AG10803 (cell line): ENCODE measurements around the gene RABEP1.

Source experiments
- DNase-seq: peaks from one replicate; pipeline ENCODE4 v3.0.0; 2010; ENCODE audit warnings: low read depth
- H3K4me3 ChIP-seq: 2 replicates; pipeline ENCODE4 v1.5.1; 2011; ENCODE audit warnings: mild to moderate bottlenecking, low read length, control low read depth
- TF ChIP-seq, protein P1 (sequence below): conservative IDR thresholded peaks from 2 replicates; pipeline ENCODE4 v1.5.1; 2011; ENCODE audit warnings: mild to moderate bottlenecking, low read length, control low read depth, inconsistent platforms

RABEP1 gene

DNA sequence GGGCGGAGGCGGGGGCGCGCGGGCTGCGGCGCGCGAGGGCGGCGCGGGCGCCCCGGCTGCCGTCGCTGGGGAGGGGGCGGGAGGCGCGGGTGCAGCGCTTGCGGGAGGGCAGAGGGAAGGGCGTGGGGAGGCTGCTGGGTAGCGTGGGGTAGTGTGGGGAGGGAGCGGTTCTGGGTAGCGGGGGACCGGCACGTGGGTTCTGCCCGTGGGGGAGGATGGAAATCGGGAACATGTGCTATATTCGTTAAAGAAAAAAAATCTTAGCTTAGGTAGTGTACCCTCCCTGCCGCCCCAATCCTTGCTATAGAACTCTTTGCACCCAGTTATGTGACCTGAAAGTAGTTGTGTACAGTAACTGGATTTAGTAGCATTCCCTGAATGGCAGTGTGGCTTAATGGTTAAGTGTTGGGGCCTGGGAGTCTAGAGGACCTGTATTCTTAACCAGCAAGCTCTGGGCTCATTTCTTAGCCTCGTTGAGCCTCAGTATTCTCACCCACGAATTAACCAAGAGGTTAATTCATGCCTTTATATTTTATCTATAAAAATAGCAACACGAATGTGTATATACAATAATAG lies 646 bp downstream of the RABEP1 start:
- peak overlapping the region; percentile 79 for H3K4me3 ChIP-seq
- TF ChIP-seq, protein P1, sequence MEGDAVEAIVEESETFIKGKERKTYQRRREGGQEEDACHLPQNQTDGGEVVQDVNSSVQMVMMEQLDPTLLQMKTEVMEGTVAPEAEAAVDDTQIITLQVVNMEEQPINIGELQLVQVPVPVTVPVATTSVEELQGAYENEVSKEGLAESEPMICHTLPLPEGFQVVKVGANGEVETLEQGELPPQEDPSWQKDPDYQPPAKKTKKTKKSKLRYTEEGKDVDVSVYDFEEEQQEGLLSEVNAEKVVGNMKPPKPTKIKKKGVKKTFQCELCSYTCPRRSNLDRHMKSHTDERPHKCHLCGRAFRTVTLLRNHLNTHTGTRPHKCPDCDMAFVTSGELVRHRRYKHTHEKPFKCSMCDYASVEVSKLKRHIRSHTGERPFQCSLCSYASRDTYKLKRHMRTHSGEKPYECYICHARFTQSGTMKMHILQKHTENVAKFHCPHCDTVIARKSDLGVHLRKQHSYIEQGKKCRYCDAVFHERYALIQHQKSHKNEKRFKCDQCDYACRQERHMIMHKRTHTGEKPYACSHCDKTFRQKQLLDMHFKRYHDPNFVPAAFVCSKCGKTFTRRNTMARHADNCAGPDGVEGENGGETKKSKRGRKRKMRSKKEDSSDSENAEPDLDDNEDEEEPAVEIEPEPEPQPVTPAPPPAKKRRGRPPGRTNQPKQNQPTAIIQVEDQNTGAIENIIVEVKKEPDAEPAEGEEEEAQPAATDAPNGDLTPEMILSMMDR, result no peak
- no peak for DNase-seq

DNA sequence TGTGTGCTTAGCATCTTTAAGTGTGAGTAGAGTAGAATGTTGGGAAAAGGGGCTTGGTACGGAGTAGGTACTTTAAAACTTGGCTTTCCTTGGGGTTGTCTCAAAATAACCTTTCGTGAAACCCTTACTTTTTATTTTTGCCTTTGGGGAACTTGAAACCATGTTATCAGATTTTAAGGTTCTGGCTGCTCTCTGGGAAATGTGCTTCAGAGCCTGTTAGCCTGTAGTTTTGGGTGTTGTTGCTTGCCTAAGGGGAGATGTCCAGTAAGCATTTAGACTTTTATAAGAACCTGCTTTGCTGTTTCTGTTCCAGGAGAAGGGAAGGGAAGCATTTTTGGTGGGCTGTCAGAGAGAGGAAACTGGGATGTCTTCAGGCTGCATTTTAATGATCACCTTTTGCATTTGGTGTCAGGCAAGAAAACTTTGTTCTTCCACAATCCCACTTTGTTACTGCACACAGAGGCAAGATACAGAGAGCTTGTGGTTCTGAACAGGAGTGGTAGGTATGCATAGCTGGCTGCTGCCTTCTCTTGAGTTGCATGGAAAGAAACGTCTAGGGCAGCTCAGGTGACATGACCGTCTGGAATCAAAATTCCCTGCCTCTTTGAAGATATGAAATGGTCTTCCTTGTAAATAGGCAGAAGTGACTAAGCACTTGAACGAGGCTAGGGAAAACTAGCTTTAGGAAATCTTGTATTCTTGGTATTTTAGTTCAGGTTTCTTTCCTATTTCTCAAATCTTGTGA lies 1.7 kb downstream of the RABEP1 start:
- no peak for DNase-seq
- TF ChIP-seq, protein P1, result no peak
- peak overlapping the region; percentile 79 for H3K4me3 ChIP-seq

DNA sequence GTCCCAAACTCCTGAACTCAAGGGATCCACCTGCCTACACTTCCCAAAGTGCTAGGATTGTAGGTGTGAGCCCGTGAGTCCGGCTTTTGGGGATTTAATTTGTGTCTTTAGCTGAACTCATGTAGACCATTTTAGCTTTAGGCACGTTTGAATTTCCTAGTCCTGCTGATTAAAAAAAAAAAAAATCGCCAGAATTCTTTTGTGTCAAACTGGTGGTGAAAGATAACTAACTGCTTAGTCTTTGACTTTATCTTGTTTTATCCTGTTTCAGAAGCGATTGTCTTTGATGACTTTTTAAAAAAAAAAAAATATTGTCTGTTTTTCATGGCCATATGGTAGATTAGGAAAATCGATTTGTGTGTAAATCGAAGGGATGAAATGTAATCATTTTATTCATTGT lies 2.6 kb downstream of the RABEP1 start:
- TF ChIP-seq, protein P1, result no peak
- H3K4me3 ChIP-seq, result no peak overlapping the region
- DNase-seq, result no peak

DNA sequence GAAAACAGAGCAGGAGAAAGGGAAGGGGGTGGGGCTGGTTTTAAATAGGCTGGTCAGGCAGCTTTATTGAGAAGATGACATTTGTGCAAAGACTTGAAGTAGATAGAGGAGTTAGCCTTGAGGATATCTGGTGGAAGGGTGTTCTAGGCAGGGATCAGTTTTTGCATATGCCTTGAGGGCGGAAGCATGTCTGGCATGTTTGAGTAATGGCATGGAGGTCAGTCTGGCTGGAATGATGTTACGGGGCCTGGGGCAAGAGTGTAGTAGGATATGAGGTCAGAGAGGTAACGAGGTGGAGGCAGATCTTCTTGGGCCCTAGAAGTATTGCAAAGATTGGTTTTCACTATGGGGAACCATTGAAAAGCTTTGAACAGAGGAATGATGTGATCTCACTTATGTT lies 4.8 kb downstream of the RABEP1 start:
- TF ChIP-seq, protein P1, result no peak
- no peak for DNase-seq
- H3K4me3 ChIP-seq, result no peak overlapping the region

DNA sequence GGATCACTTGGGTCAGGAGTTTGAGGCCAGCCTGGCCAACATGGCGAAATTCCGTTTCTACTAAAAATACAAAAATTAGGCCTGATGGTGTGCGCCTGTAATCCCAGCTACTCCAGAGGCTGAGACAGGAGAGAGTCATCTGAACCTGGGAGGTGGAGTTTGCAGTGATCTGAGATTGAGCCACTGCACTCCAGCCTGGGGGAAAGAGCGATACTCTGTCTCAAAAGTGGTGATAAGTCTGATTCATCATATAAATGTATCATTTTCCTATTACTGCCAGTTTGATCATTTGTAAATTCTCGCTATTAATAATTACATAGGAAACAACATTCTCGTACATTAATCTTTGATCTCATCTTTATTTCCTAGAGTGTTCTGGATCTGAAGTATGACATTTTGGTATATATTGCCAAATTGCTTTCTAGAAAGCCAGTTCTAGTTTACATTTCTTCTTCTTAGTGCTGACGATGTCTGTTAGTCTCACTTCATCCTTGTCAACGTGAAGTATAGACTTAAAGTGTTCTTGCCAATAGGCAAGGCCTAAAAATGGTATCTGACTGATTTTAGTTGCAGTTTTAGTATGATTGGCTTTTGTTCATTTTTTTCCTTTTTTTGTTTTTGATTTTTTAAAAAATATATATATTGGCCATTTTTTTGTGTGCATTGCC lies 9.7 kb downstream of the RABEP1 start:
- TF ChIP-seq, protein P1, result no peak

DNA sequence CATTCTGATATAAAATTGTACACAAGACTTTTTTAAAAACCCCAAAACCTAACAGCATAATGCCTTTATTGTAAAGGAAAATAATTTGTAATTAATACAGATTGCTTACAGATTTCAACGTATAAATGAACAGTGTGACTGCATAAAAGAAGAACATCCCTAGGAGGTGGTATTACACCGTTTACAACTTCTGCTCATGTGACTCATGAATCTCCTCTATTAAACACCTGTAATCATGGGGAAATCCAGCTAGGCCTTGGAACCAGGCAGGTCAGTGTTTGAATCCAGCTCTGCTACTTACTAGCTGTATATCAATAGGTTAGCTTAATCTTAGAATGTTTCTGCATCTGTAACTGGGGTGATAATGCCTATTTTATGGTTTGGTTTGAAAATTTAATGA lies 15.2 kb downstream of the RABEP1 start:
- no peak overlapping the region for H3K4me3 ChIP-seq

More for the DNA sequence above, 9.7 kb downstream of the RABEP1 start:
- DNase-seq, result no peak
- no peak overlapping the region for H3K4me3 ChIP-seq

More for the DNA sequence above, 15.2 kb downstream of the RABEP1 start:
- TF ChIP-seq, protein P1, result no peak
- DNase-seq, result no peak
